WTC11 (cell line): ENCODE measurements around the gene FXYD6. TPM values are rescaled to one million over a fixed set of nuclear protein-coding genes. Genes with fewer than 3 reads are reported as not detected.
A peak's percentile ranks its signal among the peaks of the same experiment; 100 is the strongest.

Source experiments
- ATAC-seq: fragments of 200-7000 bp; cut with Tn5 transposase; 2 replicates; pipeline ENCODE4 v1.10.0; 2021; ENCODE audit warnings: mild to moderate bottlenecking, moderate library complexity
- CTCF ChIA-PET: fragments of 300-600 bp; sonication (Branson Sonifier 250); formaldehyde crosslinking; loops from one replicate; lab custom pipeline; 2021; ENCODE audit warnings: antibody characterized with exemption; lab: Charles Lee
- POLR2A ChIA-PET: fragments of 350-600 bp; sonication (Branson Sonifier 250); formaldehyde crosslinking; loops from one replicate; lab custom pipeline; 2021; ENCODE audit warnings: antibody characterized with exemption; lab: Charles Lee
- DNase-seq: peaks from one replicate; pipeline ENCODE4 v3.0.0; 2021; ENCODE audit warnings: low spot score
- H3K27ac Mint-ChIP-seq: 2 replicates; pipeline ENCODE4 v1.8.0; 2021; ENCODE audit warnings: mixed read lengths
- H3K27me3 Mint-ChIP-seq: 2 replicates; pipeline ENCODE4 v1.8.0; 2021; ENCODE audit warnings: low read depth, mild to moderate bottlenecking, moderate library complexity, mixed read lengths
- H3K36me3 Mint-ChIP-seq: 2 replicates; pipeline ENCODE4 v1.8.0; 2021; ENCODE audit warnings: mixed read lengths
- H3K4me1 Mint-ChIP-seq: 2 replicates; pipeline ENCODE4 v1.8.0; 2022; ENCODE audit warnings: mixed read lengths
- H3K4me3 Mint-ChIP-seq: 2 replicates; pipeline ENCODE4 v1.8.0; 2021; ENCODE audit warnings: mild to moderate bottlenecking, moderate library complexity, mixed read lengths
- H3K9me3 Mint-ChIP-seq: 2 replicates; pipeline ENCODE4 v1.8.0; 2021; ENCODE audit warnings: mixed read lengths
- ATF1 ChIP-seq: sonication (generic); formaldehyde crosslinking; IDR thresholded peaks from 2 replicates; pipeline ENCODE4 v1.8.1; 2023; ENCODE audit warnings: mild to moderate bottlenecking, moderate library complexity, missing genetic modification reagents
- CBFB ChIP-seq: sonication (generic); formaldehyde crosslinking; IDR thresholded peaks from 2 replicates; pipeline ENCODE4 v1.8.1; 2022; ENCODE audit warnings: mild to moderate bottlenecking, low read depth, missing genetic modification reagents
- CREM ChIP-seq: sonication (generic); formaldehyde crosslinking; IDR thresholded peaks from 2 replicates; pipeline ENCODE4 v1.8.1; 2022; ENCODE audit warnings: mild to moderate bottlenecking, missing genetic modification reagents, moderate library complexity
- HMGA2 ChIP-seq: fragments of 250-450 bp; sonication (Bioruptor Pico); IDR thresholded peaks from 2 replicates; pipeline ENCODE4 v1.4.0; 2021; ENCODE audit warnings: mild to moderate bottlenecking, moderate library complexity
- JAZF1 ChIP-seq: fragments of 250-450 bp; sonication (Bioruptor Pico); IDR thresholded peaks from 2 replicates; pipeline ENCODE4 v1.9.0; 2021; ENCODE audit warnings: moderate library complexity, mild to moderate bottlenecking, inconsistent platforms
- MXD4 ChIP-seq: fragments of 250-450 bp; sonication (Bioruptor Pico); IDR thresholded peaks from 2 replicates; pipeline ENCODE4 v1.8.0; 2021; ENCODE audit warnings: mild to moderate bottlenecking, moderate library complexity, borderline replicate concordance
- NFE2L1 ChIP-seq: sonication (generic); formaldehyde crosslinking; IDR thresholded peaks from 2 replicates; pipeline ENCODE4 v1.8.1; 2023; ENCODE audit warnings: missing genetic modification reagents
- STAT6 ChIP-seq: sonication (generic); formaldehyde crosslinking; conservative IDR thresholded peaks from 2 replicates; pipeline ENCODE4 v1.8.1; 2023; ENCODE audit warnings: mild to moderate bottlenecking, low read depth, missing genetic modification reagents, moderate library complexity
- TCF7 ChIP-seq: sonication (generic); formaldehyde crosslinking; IDR thresholded peaks from 2 replicates; pipeline ENCODE4 v1.8.0; 2022; ENCODE audit warnings: mild to moderate bottlenecking, low read depth, missing genetic modification reagents, moderate library complexity
- TEAD4 ChIP-seq: sonication (generic); formaldehyde crosslinking; IDR thresholded peaks from 2 replicates; pipeline ENCODE4 v1.8.0; 2022; ENCODE audit warnings: mild to moderate bottlenecking, missing genetic modification reagents
- ZNF138 ChIP-seq: sonication (generic); formaldehyde crosslinking; conservative IDR thresholded peaks from 2 replicates; pipeline ENCODE4 v1.8.1; 2022; ENCODE audit warnings: mild to moderate bottlenecking, moderate library complexity, missing genetic modification reagents
- ZNF232 ChIP-seq: sonication (generic); formaldehyde crosslinking; IDR thresholded peaks from 2 replicates; pipeline ENCODE4 v1.8.0; 2022; ENCODE audit warnings: mild to moderate bottlenecking, missing genetic modification reagents
- ZNF532 ChIP-seq: fragments of 250-450 bp; sonication (Bioruptor Pico); IDR thresholded peaks from 2 replicates; pipeline ENCODE4 v1.9.0; 2021; ENCODE audit warnings: mild to moderate bottlenecking, borderline replicate concordance
- total RNA-seq: library from RNA; stranded (reverse); gene quantifications from 3 replicates; pipeline ENCODE4 v1.2.3, GENCODE V29; 2021

FXYD6 gene
- total RNA-seq, 1 experiment from 2014 or later = 26.2 TPM

- CTCF ChIA-PET = interaction anchor here (1.3 to 1.4 kb wide), 2 partner anchors 11 to 118 kb away, joined by 5 to 6 read pairs; no protein-coding TSS in a partner anchor
- DNase-seq (no peak), ATAC-seq (no peak)
- peaks cover 28% of the 10 kb centered on the region for H3K4me1 Mint-ChIP-seq
- H3K27me3 Mint-ChIP-seq = peaks cover 2% of the 10 kb centered on the region; the same call in 1 of the 2 replicates
- no peak overlapping the region for H3K27ac Mint-ChIP-seq
- H3K4me3 Mint-ChIP-seq = no peak overlapping the region
- no peaks in the 10 kb centered on the region for H3K9me3 Mint-ChIP-seq
- no peaks in the 10 kb centered on the region for H3K36me3 Mint-ChIP-seq
- TF ChIP-seq STAT6 (CRISPR knock-in tag) (no peak), MXD4 (no peak), TEAD4 (CRISPR knock-in tag) (no peak), ZNF138 (CRISPR knock-in tag) (no peak), HMGA2 (CRISPR knock-in tag) (no peak), ZNF532 (no peak), JAZF1 (CRISPR knock-in tag) (no peak)
- POLR2A ChIA-PET = interaction anchor here (1.1 kb wide), 1 partner anchor 42 kb away, joined by 4 read pairs; no protein-coding TSS in a partner anchor
Observed at GRCh38 chr11:117828611-117829368, 47.7 kb downstream of the FXYD6 start.

- Mint-ChIP-seq H3K9me3 (no peaks in the 10 kb centered on the region), H3K36me3 (no peaks in the 10 kb centered on the region), H3K27ac (peak overlapping the region; percentile 22; the same call in 1 of the 2 replicates), H3K27me3 (peaks cover 2% of the 10 kb centered on the region; the same call in 1 of the 2 replicates), H3K4me3 (no peak overlapping the region), H3K4me1 (peaks cover 35% of the 10 kb centered on the region)
- ChIA-PET POLR2A (interaction anchor here (1.1 kb wide), 1 partner anchor 43 kb away, joined by 4 read pairs; no protein-coding TSS in a partner anchor), CTCF (interaction anchor here (1.2 to 1.4 kb wide), 5 partner anchors 10 to 226 kb away, joined by 3 to 6 read pairs (median 4); no protein-coding TSS in a partner anchor)
- ATAC-seq (no peak), DNase-seq (peak; percentile 5)
- TF ChIP-seq NFE2L1 (CRISPR knock-in tag) (no peak), ATF1 (CRISPR knock-in tag) (no peak), CREM (no peak), CBFB (CRISPR knock-in tag) (no peak)
- TF ChIP-seq, all 79 proteins: peak for 0
Observed at GRCh38 chr11:117827521-117828511, 48.6 kb downstream of the FXYD6 start.

- H3K27ac Mint-ChIP-seq = no peak overlapping the region
- ATAC-seq (no peak), DNase-seq (no peak)
- no peaks in the 10 kb centered on the region for H3K36me3 Mint-ChIP-seq
- POLR2A ChIA-PET = no interaction called here
- TF ChIP-seq TCF7 (CRISPR knock-in tag) = no peak
- TF ChIP-seq ZNF232 (CRISPR knock-in tag) = no peak
- H3K4me3 Mint-ChIP-seq = no peak overlapping the region
- CTCF ChIA-PET = interaction anchor here (1.3 to 1.4 kb wide), 2 partner anchors 9 to 227 kb away, joined by 3 to 4 read pairs; no protein-coding TSS in a partner anchor
- no peaks in the 10 kb centered on the region for H3K9me3 Mint-ChIP-seq
- H3K27me3 Mint-ChIP-seq = peaks cover 2% of the 10 kb centered on the region; the same call in 1 of the 2 replicates
- H3K4me1 Mint-ChIP-seq = peaks cover 40% of the 10 kb centered on the region
Observed at GRCh38 chr11:117826832-117827231, 49.6 kb downstream of the FXYD6 start.
